HG03139 (cell line): ENCODE measurements around the gene AAR2.

ENCODE experiments used
- ATAC-seq: cut with Tn5 transposase; IDR thresholded peaks from one replicate; pipeline ENCODE4 v1.9.1; 2021; ENCODE audit not compliant: unreplicated experiment

AAR2 gene, protein sequence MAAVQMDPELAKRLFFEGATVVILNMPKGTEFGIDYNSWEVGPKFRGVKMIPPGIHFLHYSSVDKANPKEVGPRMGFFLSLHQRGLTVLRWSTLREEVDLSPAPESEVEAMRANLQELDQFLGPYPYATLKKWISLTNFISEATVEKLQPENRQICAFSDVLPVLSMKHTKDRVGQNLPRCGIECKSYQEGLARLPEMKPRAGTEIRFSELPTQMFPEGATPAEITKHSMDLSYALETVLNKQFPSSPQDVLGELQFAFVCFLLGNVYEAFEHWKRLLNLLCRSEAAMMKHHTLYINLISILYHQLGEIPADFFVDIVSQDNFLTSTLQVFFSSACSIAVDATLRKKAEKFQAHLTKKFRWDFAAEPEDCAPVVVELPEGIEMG

DNA sequence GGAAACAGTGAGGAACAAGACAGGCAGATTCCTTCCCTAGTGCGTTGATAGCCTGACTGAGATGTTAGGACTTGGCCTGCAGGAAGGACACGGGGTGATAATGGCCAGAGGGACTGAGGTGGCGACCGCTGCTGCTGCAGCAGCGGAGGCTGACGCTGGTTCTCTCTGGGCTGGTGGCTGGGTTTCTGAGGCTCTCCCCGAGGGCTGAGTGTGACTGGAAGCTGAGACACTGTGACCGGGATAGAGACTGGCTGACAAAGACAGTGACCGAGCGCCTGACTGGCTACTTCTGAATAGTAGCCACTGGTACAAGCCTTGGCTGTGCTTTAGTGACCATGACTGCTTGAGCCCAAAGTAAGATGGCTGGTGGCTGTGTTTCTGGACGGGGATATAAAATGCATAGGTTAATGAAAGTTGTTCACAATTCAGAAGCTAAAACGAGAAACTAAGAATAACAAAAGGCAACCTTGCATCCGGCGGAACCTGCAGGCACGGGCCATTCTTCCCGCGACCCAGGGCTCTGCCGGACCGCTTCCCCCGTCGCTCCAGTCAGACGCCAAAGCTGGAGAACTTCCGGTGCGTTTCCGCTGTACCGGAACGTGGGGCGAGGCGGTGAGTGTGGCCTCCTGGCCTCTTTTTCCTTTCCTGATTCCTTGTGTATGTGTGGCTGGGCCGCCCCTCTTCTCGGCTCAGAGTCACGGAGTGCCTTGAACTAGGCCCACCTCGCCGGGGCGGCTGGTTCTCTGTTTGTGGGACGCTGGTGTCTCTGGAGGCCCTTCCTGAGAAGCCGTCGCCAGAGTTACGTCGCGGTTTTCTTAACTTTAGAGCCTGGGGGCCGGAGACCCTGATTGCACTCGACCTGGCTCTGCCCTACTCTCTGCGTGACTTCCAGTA is at the start of gene AAR2:
AAR2 (plus strand) TSS at position 587 of the 894 bp plus-strand sequence. CDS start 3,391 bp downstream, outside the sequence.
- ATAC-seq: no peak

DNA sequence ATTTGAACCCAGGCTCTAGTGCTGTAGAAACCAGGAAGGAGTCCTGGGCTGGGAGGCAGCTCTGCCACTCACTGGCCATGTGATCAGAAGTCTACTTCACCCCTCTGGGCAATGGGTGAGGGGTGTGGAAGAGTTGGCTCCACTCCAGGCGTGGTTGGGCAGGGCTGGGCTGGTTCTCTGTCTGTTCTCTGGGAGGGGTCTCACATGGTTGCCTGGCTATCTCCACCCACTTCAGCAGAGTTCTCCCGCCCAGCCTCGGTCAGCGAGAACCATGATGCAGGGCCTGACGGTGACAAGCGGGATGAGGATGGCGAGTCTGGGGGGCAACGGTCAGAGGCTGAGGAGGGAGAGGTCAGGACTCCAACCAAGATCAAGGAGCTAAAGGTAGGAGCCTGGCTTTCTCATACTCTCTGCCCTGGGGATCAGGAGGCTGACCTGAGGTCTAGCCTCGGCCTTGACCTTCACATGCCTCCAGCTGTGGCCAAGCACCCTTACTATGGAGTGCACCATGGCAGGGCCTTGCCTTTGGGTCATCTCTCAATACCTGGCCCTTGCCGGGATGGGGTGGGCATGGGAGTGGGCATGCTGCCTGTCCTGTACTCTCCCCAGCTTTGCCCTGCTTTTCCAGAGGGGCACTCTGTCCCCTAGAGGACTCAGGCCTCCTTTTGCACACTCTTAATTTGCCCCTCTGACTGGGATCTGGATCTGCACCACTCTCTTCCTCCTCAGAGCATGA is 42.1 kb upstream of the AAR2 start:
- no peak for ATAC-seq

DNA sequence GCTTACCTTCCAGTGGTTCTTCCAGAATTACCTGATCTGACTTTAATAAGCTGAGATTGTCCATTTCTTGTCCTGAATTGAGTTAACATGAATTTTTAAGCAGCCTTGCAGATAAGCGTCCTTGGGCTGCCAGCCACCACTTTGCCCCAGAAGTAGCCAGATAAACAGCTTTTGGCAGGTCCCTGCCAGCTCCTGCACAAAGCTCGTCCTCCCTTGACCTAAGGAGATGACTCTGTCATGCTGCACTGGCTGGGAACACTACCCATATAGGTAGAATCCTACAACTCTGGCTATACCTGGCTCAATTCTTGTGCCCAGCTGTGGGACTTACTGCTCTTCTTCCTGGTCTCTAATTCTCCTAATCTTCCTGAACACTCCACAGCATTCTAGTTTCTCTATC is 39.6 kb upstream of the AAR2 start:
- no peak for ATAC-seq

DNA sequence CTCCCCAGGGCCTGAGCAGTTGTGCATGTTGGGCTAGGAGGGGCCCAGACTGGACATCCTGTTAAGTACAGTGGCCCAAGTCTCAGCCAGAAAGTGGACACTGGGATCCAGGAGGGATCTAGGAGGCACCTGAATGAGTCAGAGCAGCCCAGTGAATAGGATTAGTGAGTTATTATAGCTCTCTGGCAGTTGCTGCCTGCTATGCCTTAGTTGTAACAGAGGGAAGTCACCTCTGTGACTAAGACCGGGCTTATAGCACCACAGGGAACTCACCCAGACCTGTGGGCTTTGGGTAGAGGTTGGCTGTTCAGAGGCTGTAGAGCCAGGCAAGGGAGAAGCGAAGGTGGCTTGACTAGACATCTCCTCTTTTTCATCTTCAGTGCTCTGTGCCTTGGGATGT is 39.0 kb upstream of the AAR2 start:
- no peak for ATAC-seq

DNA sequence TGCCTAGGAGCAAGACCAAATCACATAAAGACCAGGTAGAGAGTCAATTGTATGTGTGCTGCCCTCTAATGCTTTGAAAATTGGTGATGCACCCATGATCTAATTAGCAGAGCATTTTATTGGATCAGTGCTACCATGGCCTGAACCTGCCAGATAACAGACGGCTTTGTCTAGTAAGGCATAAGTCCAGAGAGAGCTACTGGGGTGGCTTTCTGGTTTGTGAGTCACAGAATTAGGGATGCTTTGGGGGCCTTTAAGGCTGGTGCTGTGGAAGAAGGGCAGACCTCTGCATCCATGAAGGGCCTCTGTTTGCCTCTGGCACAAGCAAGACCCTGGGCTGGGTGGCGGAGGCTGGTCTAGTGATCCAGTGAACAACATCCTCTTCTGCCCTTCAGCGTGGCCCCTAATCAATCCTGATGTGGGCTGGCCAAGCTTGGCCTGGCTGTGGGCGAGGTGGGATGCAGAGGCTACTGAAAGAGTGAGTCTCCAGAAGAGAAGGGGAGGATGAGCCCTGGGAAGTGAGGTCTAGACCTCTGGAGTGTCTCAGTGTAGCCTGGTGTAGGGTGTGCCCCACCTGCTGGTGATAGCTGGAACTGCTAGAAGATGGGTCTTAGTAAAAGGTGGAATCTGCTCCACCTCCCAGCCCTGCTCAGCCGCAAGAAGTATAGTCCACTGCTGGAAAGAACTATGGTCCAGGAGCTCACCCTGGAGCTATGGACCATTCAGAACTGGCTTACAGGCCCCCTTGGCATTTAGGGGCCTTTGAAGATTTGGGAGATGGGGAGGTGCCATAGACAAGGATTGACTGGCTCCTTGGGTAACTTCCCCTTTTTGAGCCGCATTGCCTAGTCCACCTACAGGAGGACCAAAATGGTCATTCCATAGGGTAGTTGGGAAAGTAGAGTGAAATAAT is 36.7 kb upstream of the AAR2 start:
- no peak for ATAC-seq

DNA sequence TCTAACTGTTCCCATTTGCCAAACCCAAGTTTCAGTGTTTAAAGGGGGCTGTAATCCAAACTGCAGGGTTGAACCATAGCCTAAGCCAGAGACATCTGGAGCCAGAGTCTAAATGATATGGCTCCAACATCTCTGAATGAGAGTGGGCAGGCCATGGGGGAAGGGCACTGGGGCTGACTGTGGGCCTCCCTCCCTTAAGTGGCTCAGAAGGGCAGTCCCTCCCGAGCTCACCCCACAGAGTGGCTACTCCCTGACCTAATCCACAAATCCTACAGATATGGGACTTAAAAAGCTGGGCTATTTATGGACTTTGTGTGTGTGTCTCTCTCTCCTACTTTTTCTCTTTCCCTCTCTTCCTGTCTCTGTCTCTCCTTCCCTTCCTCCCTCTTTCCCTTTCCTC is 35.8 kb upstream of the AAR2 start:
- ATAC-seq: no peak

DNA sequence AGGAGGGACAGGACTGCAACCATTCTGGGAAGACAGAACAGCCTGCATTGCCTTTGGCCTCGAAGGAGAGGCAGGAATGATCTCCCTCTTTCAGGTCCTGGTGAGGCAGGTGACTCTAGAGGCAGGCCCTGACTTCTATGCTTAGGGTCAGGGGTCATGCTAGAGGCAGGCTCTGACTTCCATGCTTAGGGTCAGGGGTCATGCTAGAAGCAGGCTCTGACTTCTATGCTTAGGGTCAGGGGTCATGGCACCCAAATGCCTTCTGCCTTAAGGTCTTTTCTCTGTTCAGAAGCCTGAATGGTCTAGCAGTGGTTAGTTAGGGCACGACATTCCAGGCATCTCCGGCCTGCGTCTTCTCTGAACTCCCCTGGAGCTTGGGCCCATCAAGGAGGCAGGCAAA is 35.1 kb upstream of the AAR2 start:
- ATAC-seq: no peak

DNA sequence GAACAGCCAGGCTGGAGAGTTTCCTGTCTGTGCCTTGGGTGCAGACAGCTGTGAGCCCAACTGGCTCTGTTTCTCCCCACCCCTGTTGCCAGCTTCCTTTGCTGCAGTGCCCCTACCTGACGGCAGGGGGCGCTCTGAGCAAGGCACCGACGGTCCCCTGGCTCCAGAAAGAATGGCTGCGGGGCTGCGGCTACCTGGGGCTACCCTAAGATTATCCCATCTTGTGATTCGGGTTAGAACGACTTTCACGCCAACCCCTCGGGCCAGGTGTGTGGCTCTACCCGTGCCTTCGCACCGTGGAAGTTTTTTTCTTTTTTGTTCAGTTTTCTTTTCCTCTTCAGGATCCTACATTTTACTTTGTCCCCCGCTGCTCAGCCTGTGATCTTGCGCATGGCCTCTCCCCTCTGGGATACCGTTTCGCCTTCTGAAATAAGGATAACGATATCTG is 33.4 kb upstream of the AAR2 start:
- no peak for ATAC-seq

DNA sequence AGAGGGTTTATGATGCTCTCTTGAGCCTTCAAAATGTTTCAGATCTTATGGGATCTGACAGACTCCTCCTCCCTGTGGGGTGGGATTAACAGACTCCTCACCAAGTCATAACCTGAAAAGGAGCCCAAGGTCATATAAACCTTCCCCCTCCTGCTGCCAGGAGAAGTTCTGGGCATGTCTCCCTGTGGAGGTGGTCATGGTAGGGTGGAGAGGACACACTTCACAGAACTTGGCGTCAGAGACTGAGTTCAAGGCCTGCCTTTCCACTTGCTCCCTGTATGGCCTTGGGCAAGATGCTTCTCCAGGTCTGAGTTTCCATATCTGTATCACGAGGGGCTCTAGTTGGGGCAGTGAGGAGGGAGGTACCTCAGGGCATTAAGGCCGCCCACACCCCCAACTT is 32.4 kb upstream of the AAR2 start:
- ATAC-seq: no peak

DNA sequence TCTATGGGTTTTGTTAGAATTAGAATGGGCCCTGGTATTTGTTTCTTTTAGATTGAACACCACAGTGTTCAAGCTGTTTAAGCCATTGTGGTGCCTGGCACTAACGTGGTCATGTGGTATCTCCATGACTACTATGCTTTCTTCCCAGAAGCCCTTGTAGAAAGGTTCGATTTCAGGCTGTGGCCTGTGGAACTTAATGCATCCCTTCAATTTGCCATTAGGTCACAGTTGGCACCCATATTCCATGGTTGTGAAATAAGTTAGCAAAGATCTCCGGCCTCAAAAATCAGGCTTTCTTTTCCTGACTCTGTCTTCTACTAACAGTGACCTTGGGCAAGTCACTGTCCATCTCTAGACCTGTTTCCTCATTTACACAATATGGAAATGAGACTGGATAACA is 31.3 kb upstream of the AAR2 start:
- no peak for ATAC-seq

DNA sequence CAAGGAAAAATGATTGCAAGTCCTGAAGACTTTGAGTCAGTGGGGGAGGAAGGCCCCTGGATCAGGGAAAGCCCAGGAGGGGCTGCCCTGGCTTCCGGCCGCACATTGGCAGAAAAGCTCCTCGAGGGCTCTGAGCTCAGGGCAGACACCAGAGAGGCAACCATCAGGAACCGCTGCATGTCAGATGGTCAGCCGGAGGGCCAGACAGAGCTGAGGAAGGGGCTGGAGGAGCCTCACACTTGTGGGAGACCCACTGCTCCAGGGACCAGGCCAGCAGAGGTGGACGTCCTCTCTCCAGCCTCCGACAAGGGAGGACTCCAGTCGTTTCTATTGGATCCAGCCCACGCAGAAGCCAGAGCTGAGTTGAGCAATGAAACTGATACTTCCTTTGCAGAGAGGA is 30.2 kb upstream of the AAR2 start:
- no peak for ATAC-seq

DNA sequence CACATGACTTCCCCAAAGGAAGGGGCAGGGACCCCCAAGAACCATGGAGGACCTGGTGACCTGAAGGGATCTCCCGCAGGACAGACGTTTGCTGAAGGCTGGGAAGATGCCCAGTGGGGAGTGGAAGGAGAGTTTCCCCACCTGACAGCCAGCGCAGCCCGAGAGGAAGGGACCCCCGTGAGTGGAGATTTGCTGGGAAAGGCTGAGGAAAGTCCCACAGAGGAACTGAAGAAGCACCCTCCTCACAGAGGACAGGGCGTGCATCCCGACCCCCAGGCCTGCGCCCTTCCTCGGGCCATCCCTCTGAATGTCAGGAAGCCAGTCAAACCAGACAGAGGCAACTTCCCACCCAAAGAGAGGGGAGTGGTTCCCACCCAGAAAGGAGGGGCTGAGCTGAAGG is 29.6 kb upstream of the AAR2 start:
- ATAC-seq: no peak

DNA sequence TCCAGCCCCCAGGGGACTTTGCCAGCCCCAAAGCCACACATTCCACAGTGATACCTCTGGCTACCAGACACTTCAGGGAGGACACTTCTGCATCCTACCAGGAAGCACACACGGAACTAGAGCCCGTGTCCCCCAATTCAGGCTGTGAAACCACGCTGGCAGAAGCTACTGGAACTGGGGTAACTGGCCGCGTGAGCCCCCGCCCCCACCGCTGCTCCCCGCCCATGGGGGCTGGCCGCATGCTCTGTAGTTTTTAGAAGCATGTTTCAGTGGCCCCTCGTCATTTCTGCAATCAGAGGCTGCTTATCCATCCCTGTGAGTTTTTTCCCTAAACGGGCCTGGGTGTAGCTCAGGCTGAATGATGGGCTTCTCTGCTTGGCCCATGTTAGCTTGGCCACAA is 28.7 kb upstream of the AAR2 start:
- ATAC-seq: no peak

DNA sequence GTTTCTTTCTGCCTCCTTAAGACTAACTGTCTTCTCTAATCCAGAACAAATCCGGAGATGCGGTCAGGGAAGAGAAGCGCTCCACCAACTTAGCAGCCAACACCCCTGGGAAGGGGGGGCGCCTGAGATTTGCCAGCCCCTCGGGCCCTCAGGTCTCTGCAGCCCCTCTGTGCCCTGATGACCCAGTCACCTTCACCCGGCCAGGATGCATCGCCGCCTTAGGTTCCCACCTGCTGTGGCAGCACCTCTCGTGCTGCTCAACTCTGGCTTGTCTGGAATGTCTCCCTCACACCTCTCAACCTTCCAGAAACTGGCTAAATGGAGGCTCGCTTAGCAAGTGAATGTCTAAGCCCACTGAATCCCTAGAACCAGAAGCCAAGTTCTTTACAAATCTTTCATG is 28.0 kb upstream of the AAR2 start:
- no peak for ATAC-seq

DNA sequence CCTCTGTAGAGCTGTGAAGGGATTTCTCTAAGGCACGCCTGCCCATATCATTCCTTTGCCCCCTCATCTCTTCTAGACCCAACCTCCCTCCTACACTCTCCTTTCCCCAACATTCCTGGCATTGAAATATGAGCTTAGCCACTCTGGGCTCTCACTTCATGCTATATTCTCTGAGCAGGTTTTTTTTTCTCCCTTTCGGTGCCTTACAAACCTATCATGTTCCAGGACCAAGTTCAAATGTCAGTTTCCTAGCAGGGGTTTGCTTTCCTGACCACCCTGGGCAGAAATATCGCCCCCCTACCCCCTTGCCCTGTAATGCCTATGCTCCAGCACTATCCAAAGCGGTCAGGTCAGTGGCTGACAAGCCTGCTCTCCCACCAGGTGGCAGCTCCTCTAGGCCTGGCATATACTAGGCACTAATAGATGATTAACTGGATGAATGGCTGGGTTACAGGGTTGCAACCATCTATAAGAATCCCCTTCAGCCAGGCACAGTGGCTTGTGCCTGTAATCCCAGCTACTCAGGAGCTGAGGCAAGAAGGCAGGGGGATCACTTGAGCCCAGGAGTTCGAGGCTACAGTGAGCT is 25.7 kb upstream of the AAR2 start:
- no peak for ATAC-seq

DNA sequence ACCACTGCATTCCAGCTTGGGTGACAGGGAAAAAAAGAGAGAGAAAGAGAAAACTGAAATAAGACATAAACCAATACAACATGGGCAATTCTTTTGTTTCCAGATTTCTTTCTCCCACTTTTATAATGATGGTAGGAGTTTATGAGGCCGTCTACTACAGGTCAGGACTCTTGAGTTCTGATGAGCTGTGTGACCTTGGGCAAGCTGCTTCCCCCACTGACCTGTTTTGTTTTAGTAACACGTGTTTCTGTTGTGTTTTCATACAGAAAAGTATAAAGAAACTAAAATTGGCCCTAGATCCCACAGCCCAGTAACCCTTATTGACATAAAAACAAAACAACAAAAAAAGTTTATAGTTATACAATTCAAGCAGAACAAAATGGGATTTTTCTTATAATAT is 22.9 kb upstream of the AAR2 start:
- no peak for ATAC-seq

DNA sequence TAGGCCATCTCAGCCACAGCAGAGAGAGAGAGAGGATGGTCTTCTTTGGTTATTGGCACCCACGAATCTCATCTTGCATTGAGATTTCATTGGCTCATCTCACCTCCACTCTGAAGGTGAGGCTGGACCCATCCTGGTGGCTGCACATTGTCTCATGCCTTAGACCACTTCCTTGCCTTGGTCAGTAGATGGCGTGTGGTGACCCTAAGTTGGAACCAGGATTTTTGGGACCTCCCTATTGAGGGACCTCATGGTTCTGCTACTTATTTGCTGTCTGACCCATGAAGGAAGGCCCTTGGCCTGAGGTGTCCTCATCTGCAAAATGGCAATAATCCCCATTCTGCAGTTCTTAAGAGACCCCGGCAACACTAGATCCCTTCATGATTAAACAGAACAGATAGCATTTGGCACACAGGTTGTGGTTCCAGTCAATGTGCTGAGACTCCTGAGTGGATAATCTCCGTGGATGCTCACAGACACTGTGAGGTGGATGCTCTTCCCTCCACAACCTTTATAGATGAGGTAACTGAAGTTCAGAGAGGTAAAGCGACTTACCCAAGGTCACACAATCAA is 21.5 kb upstream of the AAR2 start:
- ATAC-seq: no peak

DNA sequence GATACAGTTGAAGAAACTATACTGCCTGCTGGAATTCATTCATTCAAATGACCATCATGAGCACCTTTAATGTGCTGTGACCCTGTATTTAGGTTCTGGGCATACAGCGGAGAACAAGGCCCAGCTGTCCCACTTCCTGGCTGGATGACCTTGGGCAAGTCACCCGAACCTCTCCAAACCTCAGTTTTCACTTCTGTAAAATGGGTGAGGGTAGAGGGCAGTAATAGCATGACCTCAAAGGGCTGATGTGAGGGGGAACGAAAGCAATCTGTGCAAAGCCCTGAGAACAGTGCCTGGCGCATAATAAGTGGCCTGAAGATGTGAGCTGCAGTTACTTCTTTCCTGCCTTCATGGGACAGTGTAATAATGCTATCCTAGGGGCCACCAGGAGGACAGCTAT is 20.5 kb upstream of the AAR2 start:
- no peak for ATAC-seq

DNA sequence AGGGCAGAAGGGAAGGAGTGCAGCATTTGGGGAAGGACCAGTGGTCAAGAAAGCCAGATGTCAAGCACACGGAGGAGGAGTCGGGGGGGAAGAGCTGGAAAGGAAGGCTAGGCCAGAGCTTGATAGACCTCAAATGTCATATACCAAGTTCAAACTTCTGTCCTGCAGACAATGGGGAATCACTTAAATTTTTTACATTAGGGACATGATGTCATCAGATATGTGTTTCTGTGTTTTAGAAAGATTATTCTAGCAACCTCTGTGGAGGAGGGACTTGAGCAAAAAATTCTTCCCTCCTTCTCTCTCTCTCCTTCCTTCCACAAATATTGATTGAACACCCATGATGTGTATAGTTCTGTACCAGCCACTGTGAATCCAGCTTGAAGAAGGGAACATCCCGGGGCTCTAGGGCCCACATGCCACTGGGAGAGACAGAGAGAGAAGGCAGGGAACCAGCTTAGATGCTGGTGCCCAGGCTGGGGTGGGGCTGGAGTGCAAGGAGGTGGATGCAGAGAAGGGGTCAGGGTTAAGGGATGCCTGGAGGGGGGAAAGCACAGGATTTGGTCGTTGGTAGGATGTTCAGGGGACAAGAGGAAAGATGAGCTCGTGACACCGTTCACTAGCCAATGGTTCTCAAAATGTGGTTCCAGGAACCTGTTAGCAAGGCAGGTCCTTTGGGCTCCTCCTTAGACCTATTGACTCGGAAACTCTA is 19.8 kb upstream of the AAR2 start:
- no peak for ATAC-seq
